ENCODE measurements around the gene SLC25A6.
A peak's percentile ranks its signal among the peaks of the same experiment; 100 is the strongest.

Gene SLC25A6

DNA sequence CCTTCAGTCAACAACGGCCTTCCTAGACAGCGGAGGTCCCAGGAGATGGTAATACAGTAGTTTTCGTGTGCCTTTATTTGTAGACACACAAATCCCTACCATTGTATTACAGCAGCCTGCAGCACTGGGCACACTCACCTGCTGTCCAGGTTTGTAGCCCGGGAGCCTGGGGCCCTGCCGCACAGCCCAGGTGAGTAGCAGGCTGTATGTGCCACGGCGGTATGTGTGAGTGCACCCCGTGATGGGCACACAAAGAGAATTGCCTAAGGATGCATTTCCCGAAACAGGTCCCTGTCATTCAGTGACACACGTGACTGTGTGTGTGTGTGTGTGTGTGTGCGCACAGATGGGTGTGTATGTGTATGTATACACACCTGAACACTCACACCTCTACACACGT, 8.1 kb upstream of the SLC25A6 start:
- H3K27me3 Mint-ChIP-seq (ENCODE audit: low read depth) = no peaks in the 10 kb centered on the region
- H3K9me3 Mint-ChIP-seq = no peaks in the 10 kb centered on the region
- peaks cover 9% of the 10 kb centered on the region for H3K4me1 Mint-ChIP-seq (ENCODE audit: low read depth)
- no peak overlapping the region for H3K27ac Mint-ChIP-seq
- peaks cover 13% of the 10 kb centered on the region for H3K36me3 Mint-ChIP-seq (ENCODE audit: low read depth)
- no peak overlapping the region for H3K4me3 Mint-ChIP-seq

- H3K4me1 Mint-ChIP-seq (ENCODE audit: low read depth) = peaks cover 19% of the 10 kb centered on the region
- H3K27me3 Mint-ChIP-seq (ENCODE audit: low read depth) = no peaks in the 10 kb centered on the region
- H3K27ac Mint-ChIP-seq = no peak overlapping the region
- H3K9me3 Mint-ChIP-seq = no peaks in the 10 kb centered on the region
- peaks cover 17% of the 10 kb centered on the region for H3K36me3 Mint-ChIP-seq (ENCODE audit: low read depth)
- H3K4me3 Mint-ChIP-seq = no peak overlapping the region
Measured at GRCh38 chrX:1398431-1399340, 6.8 kb upstream of the SLC25A6 start.

DNA sequence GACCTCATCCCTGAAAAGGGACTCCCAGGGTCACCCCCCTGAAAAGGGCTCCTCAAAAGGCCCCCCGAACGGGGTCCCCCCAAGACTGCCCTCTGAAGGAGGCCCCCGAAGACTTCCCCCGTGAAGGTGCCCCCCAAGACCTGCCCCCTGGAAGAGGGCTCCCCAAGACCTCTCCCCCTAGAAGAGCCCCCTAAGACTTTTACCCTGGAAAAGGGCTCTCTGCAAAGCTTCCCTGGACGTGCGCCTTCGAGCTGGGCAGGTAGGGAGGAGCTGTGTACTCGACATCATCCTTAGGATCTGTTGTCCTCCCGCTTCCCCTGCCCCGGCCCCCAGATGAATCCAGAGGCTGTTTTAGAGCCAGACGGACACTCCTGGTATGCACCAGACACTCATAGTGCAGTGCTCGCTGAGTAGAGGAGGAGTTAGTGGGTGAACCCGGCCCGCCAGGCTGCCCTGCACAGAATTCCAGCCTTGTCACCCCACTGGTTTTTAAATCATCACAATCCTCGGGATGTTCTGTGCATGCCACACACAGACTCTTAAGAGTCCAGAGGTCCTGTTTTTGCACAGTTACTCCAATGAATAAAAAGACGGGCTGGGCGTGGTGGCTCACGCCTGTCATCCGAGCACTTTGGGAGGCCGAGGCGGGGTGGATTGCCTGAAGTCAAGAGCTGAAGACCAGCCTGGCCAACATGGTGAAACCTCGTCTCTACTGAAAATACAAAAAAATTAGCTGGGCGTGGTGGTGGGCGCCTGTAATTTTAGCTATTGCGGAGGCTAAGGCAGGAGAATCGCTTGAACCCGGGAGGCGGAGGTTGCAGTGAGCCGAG, 5.7 kb upstream of the SLC25A6 start:
- Mint-ChIP-seq H3K36me3 (ENCODE audit: low read depth) (peaks cover 18% of the 10 kb centered on the region), H3K4me1 (ENCODE audit: low read depth) (peaks cover 22% of the 10 kb centered on the region), H3K27me3 (ENCODE audit: low read depth) (no peaks in the 10 kb centered on the region), H3K4me3 (no peak overlapping the region), H3K27ac (no peak overlapping the region), H3K9me3 (no peaks in the 10 kb centered on the region)

DNA sequence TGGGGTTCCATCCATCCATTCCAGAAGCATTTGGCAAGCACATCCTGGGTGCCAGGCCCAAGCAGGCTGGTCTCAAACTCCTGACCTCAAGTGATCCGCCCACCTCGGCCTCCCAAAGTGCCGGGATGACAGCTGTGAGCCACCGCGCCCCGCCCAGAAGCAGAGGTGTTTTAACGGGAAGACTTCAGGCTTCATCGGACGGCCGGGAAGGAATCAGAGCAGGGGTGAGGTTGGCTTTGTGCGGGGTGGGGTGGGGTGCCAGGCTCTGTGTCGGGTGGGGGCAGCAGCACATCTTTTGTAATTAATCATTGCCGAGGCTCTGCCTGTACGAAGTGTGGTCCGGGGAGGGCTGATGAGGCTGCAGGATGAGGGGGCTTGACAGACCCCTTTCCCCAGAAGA, 5.1 kb upstream of the SLC25A6 start:
- H3K4me1 Mint-ChIP-seq (ENCODE audit: low read depth) = peaks cover 22% of the 10 kb centered on the region
- H3K27ac Mint-ChIP-seq = no peak overlapping the region
- no peaks in the 10 kb centered on the region for H3K27me3 Mint-ChIP-seq (ENCODE audit: low read depth)
- no peak overlapping the region for H3K4me3 Mint-ChIP-seq
- no peaks in the 10 kb centered on the region for H3K9me3 Mint-ChIP-seq
- peaks cover 18% of the 10 kb centered on the region for H3K36me3 Mint-ChIP-seq (ENCODE audit: low read depth)

- Mint-ChIP-seq H3K4me1 (ENCODE audit: low read depth) (peaks cover 26% of the 10 kb centered on the region), H3K36me3 (ENCODE audit: low read depth) (peaks cover 22% of the 10 kb centered on the region), H3K27ac (no peak overlapping the region), H3K27me3 (ENCODE audit: low read depth) (no peaks in the 10 kb centered on the region), H3K9me3 (no peaks in the 10 kb centered on the region), H3K4me3 (peak overlapping the region; percentile 0)
Measured at GRCh38 chrX:1395646-1396216, 3.8 kb upstream of the SLC25A6 start.

DNA sequence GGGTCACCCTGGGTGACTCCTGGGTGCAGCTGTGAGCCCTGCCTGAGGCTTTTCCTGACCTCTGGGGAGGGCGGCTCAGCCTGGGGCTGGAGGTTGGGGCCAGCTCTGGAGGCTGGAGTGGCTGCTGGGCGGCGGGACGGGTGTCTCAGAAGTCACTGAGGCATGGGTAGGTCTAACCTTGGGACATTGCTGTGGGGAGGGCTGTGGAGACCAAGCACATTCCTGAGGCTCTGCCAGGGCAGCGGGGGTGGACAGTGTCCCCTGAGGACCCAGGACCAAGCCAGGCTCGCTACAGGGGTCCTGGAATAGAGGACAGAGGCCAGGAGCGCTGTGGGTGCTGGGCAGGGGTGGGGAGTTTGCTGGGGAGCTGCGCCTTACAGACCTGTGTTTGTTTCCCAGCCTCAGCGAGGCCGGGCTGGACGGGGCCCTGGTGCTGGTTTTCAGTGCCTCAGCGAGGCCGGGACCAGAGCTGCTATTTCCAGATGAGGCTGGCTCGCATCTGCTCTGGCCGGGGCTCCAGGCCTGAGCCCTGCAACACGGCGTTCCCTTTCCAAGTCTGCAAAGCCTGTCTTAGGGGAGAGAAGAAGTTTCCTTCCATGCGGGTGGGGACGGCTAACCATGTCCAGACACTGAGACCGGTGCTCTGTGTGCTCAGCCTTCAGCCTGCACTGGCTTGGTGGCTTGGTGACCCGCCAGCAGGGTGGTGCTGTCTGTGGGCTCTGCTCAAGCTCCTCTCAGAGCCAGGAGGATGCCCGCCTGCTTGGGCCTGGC, 3.0 kb upstream of the SLC25A6 start:
- Mint-ChIP-seq H3K4me1 (ENCODE audit: low read depth) (peaks cover 26% of the 10 kb centered on the region), H3K27me3 (ENCODE audit: low read depth) (no peaks in the 10 kb centered on the region), H3K4me3 (peak overlapping the region; percentile 95), H3K27ac (no peak overlapping the region), H3K9me3 (no peaks in the 10 kb centered on the region), H3K36me3 (ENCODE audit: low read depth) (peaks cover 25% of the 10 kb centered on the region)

DNA sequence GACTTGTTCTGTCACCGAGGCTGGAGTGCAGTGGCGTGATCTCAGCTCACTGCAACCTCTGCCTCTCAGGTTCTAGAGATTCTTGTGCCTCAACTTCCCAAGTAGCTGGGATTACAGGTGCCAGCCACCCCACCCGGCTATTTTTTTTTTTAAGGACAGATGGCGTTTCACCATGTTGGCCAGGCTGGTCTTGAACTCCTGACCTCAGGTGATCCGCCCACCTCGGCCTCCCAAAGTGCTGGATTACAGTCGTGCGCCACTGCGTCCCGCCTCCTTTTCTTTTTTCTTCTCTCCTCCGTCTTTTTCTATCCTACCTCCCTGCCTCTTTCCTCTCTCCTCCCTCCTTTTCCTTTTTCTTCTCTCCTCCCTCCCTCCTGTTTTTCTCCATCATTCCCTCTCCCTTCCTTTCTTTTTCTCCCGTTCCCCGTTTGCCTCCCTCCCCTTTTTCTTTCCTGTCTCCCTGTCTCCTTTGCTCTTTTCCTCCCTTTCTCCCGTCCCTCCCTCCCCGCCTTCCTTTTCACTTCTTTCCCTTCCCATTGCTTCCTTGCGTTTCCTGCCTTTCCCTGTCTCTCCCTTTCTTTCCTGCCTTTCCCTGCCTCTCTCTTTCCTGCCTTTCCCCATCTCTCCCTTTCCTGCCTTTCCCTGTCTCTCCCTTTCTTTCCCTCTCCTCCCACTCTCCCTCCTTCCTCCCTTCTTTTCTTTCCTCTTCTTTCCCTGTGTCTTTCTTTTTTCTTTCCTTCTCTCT, 2.1 kb upstream of the SLC25A6 start:
- Mint-ChIP-seq H3K9me3 (no peaks in the 10 kb centered on the region), H3K27ac (peak overlapping the region; percentile 95), H3K27me3 (ENCODE audit: low read depth) (no peaks in the 10 kb centered on the region), H3K4me1 (ENCODE audit: low read depth) (peaks cover 26% of the 10 kb centered on the region), H3K36me3 (ENCODE audit: low read depth) (peaks cover 31% of the 10 kb centered on the region), H3K4me3 (peak overlapping the region; percentile 95)

GRCh38 chrX:1392376-1393068, 609 bp upstream of the SLC25A6 start:
- no peaks in the 10 kb centered on the region for H3K9me3 Mint-ChIP-seq
- no peaks in the 10 kb centered on the region for H3K27me3 Mint-ChIP-seq (ENCODE audit: low read depth)
- H3K4me3 Mint-ChIP-seq = peak overlapping the region; percentile 95
- H3K27ac Mint-ChIP-seq = peak overlapping the region; percentile 95
- H3K4me1 Mint-ChIP-seq (ENCODE audit: low read depth) = peaks cover 33% of the 10 kb centered on the region
- H3K36me3 Mint-ChIP-seq (ENCODE audit: low read depth) = peaks cover 45% of the 10 kb centered on the region

GRCh38 chrX:1391370-1391706, 575 bp downstream of the SLC25A6 start:
- H3K4me3 Mint-ChIP-seq = peak overlapping the region; percentile 91
- H3K27me3 Mint-ChIP-seq (ENCODE audit: low read depth) = no peaks in the 10 kb centered on the region
- peaks cover 52% of the 10 kb centered on the region for H3K36me3 Mint-ChIP-seq (ENCODE audit: low read depth)
- H3K4me1 Mint-ChIP-seq (ENCODE audit: low read depth) = peaks cover 33% of the 10 kb centered on the region
- H3K9me3 Mint-ChIP-seq = no peaks in the 10 kb centered on the region
- H3K27ac Mint-ChIP-seq = peak overlapping the region; percentile 71

DNA sequence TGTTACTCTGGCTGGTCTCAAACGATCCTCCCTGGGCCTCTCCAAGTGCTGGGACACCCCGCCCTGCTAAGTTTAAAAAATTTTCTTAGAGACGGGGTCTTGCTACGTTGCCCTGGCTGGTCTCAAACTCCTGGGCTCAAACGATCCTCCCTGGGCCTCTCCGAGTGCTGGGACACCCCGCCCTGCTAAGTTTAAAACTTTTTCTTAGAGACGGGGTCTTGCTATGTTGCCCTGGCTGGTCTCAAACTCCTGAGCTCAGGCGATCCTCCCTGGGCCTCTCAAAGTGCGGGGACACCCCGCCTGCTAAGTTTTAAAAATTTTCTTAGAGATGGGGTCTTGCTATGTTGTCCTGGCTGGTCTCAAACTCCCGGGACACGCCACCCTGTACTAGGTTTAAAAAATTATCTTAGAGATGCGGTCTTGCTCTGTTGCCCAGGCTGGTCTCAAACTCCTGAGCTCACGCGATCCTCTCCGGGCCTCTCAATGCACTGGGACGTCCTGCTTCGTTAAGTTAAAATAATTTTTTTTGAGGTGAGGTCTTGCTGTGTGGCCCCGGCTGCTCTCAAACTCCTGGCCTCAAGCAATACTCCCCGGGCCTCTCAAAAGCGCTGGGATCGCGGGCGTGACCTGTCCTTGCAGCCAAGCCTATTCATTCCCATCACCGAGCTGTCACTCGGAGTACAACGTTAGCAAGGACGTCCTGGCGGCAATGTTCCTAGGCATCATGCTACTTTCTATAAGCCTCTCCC, 1.1 kb downstream of the SLC25A6 start:
- peak overlapping the region; percentile 91 for H3K4me3 Mint-ChIP-seq
- H3K36me3 Mint-ChIP-seq (ENCODE audit: low read depth) = peaks cover 48% of the 10 kb centered on the region
- H3K4me1 Mint-ChIP-seq (ENCODE audit: low read depth) = peaks cover 30% of the 10 kb centered on the region
- no peaks in the 10 kb centered on the region for H3K27me3 Mint-ChIP-seq (ENCODE audit: low read depth)
- no peaks in the 10 kb centered on the region for H3K9me3 Mint-ChIP-seq
- H3K27ac Mint-ChIP-seq = peak overlapping the region; percentile 71

- peaks cover 47% of the 10 kb centered on the region for H3K36me3 Mint-ChIP-seq (ENCODE audit: low read depth)
- H3K4me1 Mint-ChIP-seq (ENCODE audit: low read depth) = peaks cover 24% of the 10 kb centered on the region
- H3K9me3 Mint-ChIP-seq = no peaks in the 10 kb centered on the region
- no peak overlapping the region for H3K27ac Mint-ChIP-seq
- no peak overlapping the region for H3K4me3 Mint-ChIP-seq
- H3K27me3 Mint-ChIP-seq (ENCODE audit: low read depth) = no peaks in the 10 kb centered on the region
Measured at GRCh38 chrX:1389993-1390285, 2.0 kb downstream of the SLC25A6 start.

GRCh38 chrX:1389181-1389992, 2.5 kb downstream of the SLC25A6 start:
- Mint-ChIP-seq H3K36me3 (ENCODE audit: low read depth) (peaks cover 51% of the 10 kb centered on the region), H3K4me3 (peak overlapping the region; percentile 21), H3K27ac (no peak overlapping the region)

More at GRCh38 chrX:1389181-1389992, 2.5 kb downstream of the SLC25A6 start:
- Mint-ChIP-seq H3K27me3 (ENCODE audit: low read depth) (no peaks in the 10 kb centered on the region), H3K4me1 (ENCODE audit: low read depth) (peaks cover 19% of the 10 kb centered on the region), H3K9me3 (no peaks in the 10 kb centered on the region)
